ENCODE data around the gene TRIP13. TPM values are rescaled to one million over a fixed set of nuclear protein-coding genes. Genes with fewer than 3 reads are reported as not detected.

The TRIP13 gene
- total RNA-seq, 1 experiment from 2014 or later: 42.6 TPM

GRCh38 chr5:889075-889710 is 3.5 kb upstream of the TRIP13 start:
- Histone ChIP-seq H3K14ac (ENCODE audit: insufficient read depth, low read length) (no peak overlapping the region), H3K27ac (ENCODE audit: insufficient read length, low read depth, low read length) (no peak overlapping the region), H3T11ph (ENCODE audit: low read length) (no peak overlapping the region), H2BK15ac (ENCODE audit: low read depth, low read length) (no peak overlapping the region), H3K4me1 (ENCODE audit: insufficient read depth, low read length) (no peaks in the 10 kb centered on the region), H2BK120ac (ENCODE audit: low read depth, low read length, poor library complexity, severe bottlenecking) (no peak overlapping the region), H4K8ac (replicated peaks; ENCODE audit: insufficient read length, low read depth, low read length) (no peak overlapping the region), H3K23me2 (ENCODE audit: insufficient read length, low read depth, low read length, poor library complexity, severe bottlenecking) (peaks cover 10% of the 10 kb centered on the region), H3K9me3 (ENCODE audit: control insufficient read depth, low read depth, low read length) (no peaks in the 10 kb centered on the region), H3K79me1 (ENCODE audit: insufficient read depth, low read depth, low read length, poor library complexity, severe bottlenecking) (peaks cover 6% of the 10 kb centered on the region), H3K18ac (ENCODE audit: insufficient read length, low read depth, low read length) (no peak overlapping the region), H3K4ac (ENCODE audit: low read depth, low read length) (no peak overlapping the region), H2AFZ (ENCODE audit: low read length) (no peak overlapping the region), H2AK5ac (ENCODE audit: insufficient read length, low read length) (no peak overlapping the region), H4K20me1 (ENCODE audit: control insufficient read depth, insufficient read depth, insufficient read length) (no peaks in the 10 kb centered on the region), H2BK12ac (ENCODE audit: insufficient read length, low read depth, low read length) (no peak overlapping the region), H3K23ac (ENCODE audit: insufficient read length, low read depth, low read length) (no peak overlapping the region), H3K79me2 (ENCODE audit: insufficient read depth, low read length) (peaks cover 15% of the 10 kb centered on the region; the same call in 1 of the 2 replicates), H2BK20ac (ENCODE audit: low read depth, low read length, poor library complexity, severe bottlenecking) (no peak overlapping the region), H4K91ac (ENCODE audit: insufficient read length, low read depth, low read length) (no peak overlapping the region), H3K4me2 (ENCODE audit: insufficient read depth, insufficient read length, low read length) (no peak overlapping the region), H3K9ac (ENCODE audit: extremely low read depth, insufficient read length, low read length) (no peak overlapping the region), H2BK5ac (ENCODE audit: insufficient read length, low read length) (no peak overlapping the region), H3K27me3 (ENCODE audit: insufficient read depth, low read length) (no peaks in the 10 kb centered on the region), H3K56ac (ENCODE audit: insufficient read length, low read depth, low read length) (no peak overlapping the region), H4K5ac (ENCODE audit: insufficient read length, low read depth, low read length) (no peak overlapping the region)
- Mint-ChIP-seq H3K9me3 (no peaks in the 10 kb centered on the region), H3K27me3 (ENCODE audit: low read depth) (no peaks in the 10 kb centered on the region), H3K4me3 (no peak overlapping the region), H3K36me3 (ENCODE audit: insufficient read depth in 1 of 3, low read depth in 3 of 3) (peaks cover 66 to 89% (median 80%) of the 10 kb centered on the region in 3 experiments; a peak in 6 of 7 replicates), H3K27ac (no peak overlapping the region), H3K4me1 (peaks cover 16 to 18% of the 10 kb centered on the region in 2 experiments)
- no peak for TF ChIP-seq CTCF (conservative IDR thresholded peaks at IDR 0.05)
- no CpG with 5 or more reads among the region's 15 CpGs for WGBS (ENCODE audit: extremely low coverage, insufficient read length, low lambda C conversion rate)
- DNase-seq: no peak

All from H9 (cell line).